Neural cell (in vitro differentiated cells): ENCODE measurements around the gene FMNL1. TPM values are rescaled to one million over a fixed set of nuclear protein-coding genes. Genes with fewer than 3 reads are reported as not detected.

ENCODE experiments used
- H2AFZ ChIP-seq: fragments of 200-600, 300-800 bp; sonication (generic), shearing (Covaris generic); 2 replicates; pipeline ENCODE4 v1.6.0; 2014; ENCODE audit warnings: low read depth, mild to moderate bottlenecking, antibody characterized with exemption, low read length, moderate library complexity
- H3F3A ChIP-seq: fragments of 200-600 bp; shearing (Covaris generic); 2 replicates; pipeline ENCODE4 v1.6.1; 2016; ENCODE audit warnings: mild to moderate bottlenecking, moderate library complexity, mixed read lengths, antibody characterized with exemption, low read length; ENCODE audit not compliant: insufficient read depth, poor library complexity, severe bottlenecking
- H3K27ac ChIP-seq: fragments of 200-600, 300-800 bp; sonication (generic), shearing (Covaris generic); 2 replicates; pipeline ENCODE4 v1.5.1; 2014; ENCODE audit warnings: mild to moderate bottlenecking, low read length, moderate library complexity
- H3K27me3 ChIP-seq: fragments of 300-800, 200-600 bp; sonication (generic), shearing (Covaris generic); 2 replicates; pipeline ENCODE4 v1.6.0; 2014; ENCODE audit warnings: mild to moderate bottlenecking, low read depth, low read length, moderate library complexity; ENCODE audit not compliant: insufficient read depth
- H3K36me3 ChIP-seq: fragments of 300-800, 200-600 bp; sonication (generic), shearing (Covaris generic); 2 replicates; pipeline ENCODE4 v1.5.1; 2014; ENCODE audit warnings: mild to moderate bottlenecking, antibody characterized with exemption, low read length, moderate library complexity; ENCODE audit not compliant: insufficient read depth
- H3K4me2 ChIP-seq: fragments of 300-800, 200-600 bp; sonication (generic), shearing (Covaris generic); 2 replicates; pipeline ENCODE4 v1.6.0; 2014; ENCODE audit warnings: mild to moderate bottlenecking, low read length
- H3K4me3 ChIP-seq: fragments of 300-800, 200-600 bp; sonication (generic), shearing (Covaris generic); 2 replicates; pipeline ENCODE4 v1.5.1; 2014; ENCODE audit warnings: mild to moderate bottlenecking, low read length, moderate library complexity
- H3K79me2 ChIP-seq: fragments of 200-600 bp; shearing (Covaris generic); replicated peaks from 2 replicates; pipeline ENCODE4 v1.6.0; 2014; ENCODE audit warnings: mild to moderate bottlenecking, low read length, moderate library complexity; ENCODE audit not compliant: insufficient read depth
- H3K9ac ChIP-seq: fragments of 300-800, 200-600 bp; sonication (generic), shearing (Covaris generic); 2 replicates; pipeline ENCODE4 v1.6.1; 2016; ENCODE audit warnings: mild to moderate bottlenecking, low read length, mixed read lengths
- H3K9me2 ChIP-seq: fragments of 200-600 bp; shearing (Covaris generic); 2 replicates; pipeline ENCODE4 v1.6.1; 2016; ENCODE audit warnings: mild to moderate bottlenecking, low read length, mixed read lengths; ENCODE audit not compliant: insufficient read depth
- H3K9me3 ChIP-seq: fragments of 200-600, 300-800 bp; sonication (generic), shearing (Covaris generic); 2 replicates; pipeline ENCODE4 v1.6.1; 2016; ENCODE audit warnings: mild to moderate bottlenecking, mixed run types, low read length, moderate library complexity, mixed read lengths
- H4K20me1 ChIP-seq: fragments of 200-600 bp; shearing (Covaris generic); 2 replicates; pipeline ENCODE4 v1.6.1; 2016; ENCODE audit warnings: mild to moderate bottlenecking, mixed run types; ENCODE audit not compliant: insufficient read depth
- EP300 ChIP-seq: fragments of 450-650 bp; conservative IDR thresholded peaks from 2 replicates; pipeline ENCODE4 v1.6.1; 2014; ENCODE audit warnings: antibody characterized with exemption, mild to moderate bottlenecking, moderate library complexity; ENCODE audit not compliant: poor library complexity, severe bottlenecking
- EZH2 ChIP-seq: fragments of 200-600, 300-800 bp; shearing (Covaris generic), sonication (generic); IDR thresholded peaks from 2 replicates; pipeline ENCODE4 v1.6.1; 2014; ENCODE audit warnings: antibody characterized with exemption, low read length, borderline replicate concordance, mild to moderate bottlenecking; ENCODE audit not compliant: insufficient read depth, poor library complexity, severe bottlenecking
- MXI1 ChIP-seq: fragments of 450-650 bp; conservative IDR thresholded peaks from 2 replicates; pipeline ENCODE4 v1.6.1; 2014; ENCODE audit warnings: antibody characterized with exemption, mild to moderate bottlenecking; ENCODE audit not compliant: poor library complexity, severe bottlenecking
- POLR2AphosphoS5 ChIP-seq: IDR thresholded peaks from 2 replicates; pipeline ENCODE4 v1.6.1; 2012
- RAD21 ChIP-seq: fragments of 450-650 bp; conservative IDR thresholded peaks from 2 replicates; pipeline ENCODE4 v1.6.1; 2014; ENCODE audit warnings: antibody characterized with exemption, mild to moderate bottlenecking, moderate library complexity
- SMC3 ChIP-seq: fragments of 450-650 bp; conservative IDR thresholded peaks from 2 replicates; pipeline ENCODE4 v1.6.1; 2014; ENCODE audit warnings: antibody characterized with exemption, mild to moderate bottlenecking, moderate library complexity; ENCODE audit not compliant: poor library complexity
- TAF1 ChIP-seq: IDR thresholded peaks from 2 replicates; pipeline ENCODE4 v1.6.1; 2012; ENCODE audit warnings: low read depth
- polyA plus RNA-seq: library from polyadenylated mRNA; depleted of rRNA; stranded (reverse); fragments of >200 nt; gene quantifications from 2 replicates; pipeline ENCODE4 v1.2.3, GENCODE V29; 2014
- TF ChIP-seq, protein P1 (sequence below): fragments of 450-650 bp; IDR thresholded peaks from 2 replicates; pipeline ENCODE4 v1.5.1; 2014; ENCODE audit warnings: antibody characterized with exemption, mild to moderate bottlenecking, moderate library complexity; ENCODE audit not compliant: poor library complexity, severe bottlenecking
- TF ChIP-seq, protein P2 (sequence below): IDR thresholded peaks from 2 replicates; pipeline ENCODE4 v1.6.1; 2012; ENCODE audit warnings: borderline replicate concordance

The FMNL1 gene
- polyA plus RNA-seq, 1 donor from 2014 or later = 5.6 TPM

DNA sequence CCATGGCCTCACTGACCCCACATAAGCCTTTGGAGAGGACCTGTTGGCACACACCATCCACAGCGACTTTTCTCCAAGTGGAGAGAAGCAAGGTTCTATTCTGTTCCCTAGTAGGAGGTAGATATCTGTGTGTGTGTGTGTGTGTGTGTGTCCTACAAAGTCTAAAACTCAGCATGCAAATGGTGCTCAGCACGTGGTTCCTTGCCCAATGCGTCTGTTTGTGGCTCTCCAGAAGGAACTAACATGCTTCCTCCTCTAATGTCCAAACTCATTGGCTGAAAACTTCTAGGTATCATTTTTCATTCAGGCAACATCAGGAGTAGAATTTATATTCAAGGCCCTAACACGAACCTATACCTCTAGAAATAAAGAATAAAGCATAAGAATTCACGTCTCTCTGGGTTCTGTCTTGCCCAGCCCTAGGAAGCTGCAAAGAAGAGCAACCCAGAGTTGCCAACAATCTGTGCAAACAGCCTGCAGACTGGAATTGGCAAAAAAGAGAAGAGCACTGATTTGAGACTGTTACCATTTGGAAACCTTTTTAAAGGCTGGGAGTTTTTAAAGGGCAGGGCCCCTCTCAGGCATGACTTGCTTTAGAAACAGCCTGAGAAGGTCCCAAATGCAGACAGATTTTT, 69.6 kb downstream of the FMNL1 start:
- no peaks in the 10 kb centered on the region for H3K36me3 ChIP-seq
- no peaks in the 10 kb centered on the region for H3F3A ChIP-seq
- no peaks in the 10 kb centered on the region for H4K20me1 ChIP-seq

DNA sequence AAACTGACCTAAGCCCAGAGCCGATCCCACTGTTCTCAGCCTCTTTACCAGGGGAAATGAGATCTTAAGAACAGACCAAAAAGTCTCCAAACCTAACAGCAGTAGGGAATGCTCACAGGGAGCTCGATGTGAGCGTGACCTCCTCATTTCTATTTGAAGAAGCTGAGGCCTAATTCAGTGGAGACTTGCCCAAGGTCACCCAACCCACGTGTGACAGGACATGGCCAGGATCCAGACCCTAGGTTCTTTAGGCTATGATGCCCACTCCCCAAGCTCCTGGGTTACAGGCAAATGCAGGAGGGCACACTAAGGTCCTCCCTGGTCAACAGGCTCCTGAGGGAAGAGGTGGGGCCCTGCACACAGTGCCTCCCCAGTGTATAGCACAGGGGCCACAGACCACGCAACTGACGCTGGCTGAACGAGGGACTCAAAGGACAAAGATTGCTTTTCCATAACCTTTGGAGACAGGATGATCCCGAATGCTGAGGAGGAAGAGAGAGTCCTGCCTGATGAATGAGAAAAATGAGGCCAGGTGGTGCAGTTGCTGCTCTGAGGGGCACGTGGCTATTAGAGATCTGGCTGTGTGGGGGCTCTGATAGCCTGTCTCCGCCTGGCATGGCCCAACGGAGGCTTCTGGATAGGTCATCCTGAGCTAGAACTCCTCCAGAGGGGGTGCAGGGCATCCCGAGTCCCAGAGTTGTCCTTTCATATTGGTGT, 71.2 kb downstream of the FMNL1 start:
- no peak overlapping the region for H3K4me3 ChIP-seq
- H3K4me2 ChIP-seq = no peak overlapping the region
- no peaks in the 10 kb centered on the region for H3K9me2 ChIP-seq
- H3K79me2 ChIP-seq = no peaks in the 10 kb centered on the region
- no peak overlapping the region for H2AFZ ChIP-seq
- no peak overlapping the region for H3K27ac ChIP-seq
- no peaks in the 10 kb centered on the region for H3F3A ChIP-seq
- TF ChIP-seq SMC3 = no peak
- H3K36me3 ChIP-seq = no peaks in the 10 kb centered on the region
- H3K9ac ChIP-seq = no peak overlapping the region
- H4K20me1 ChIP-seq = no peaks in the 10 kb centered on the region
- no peaks in the 10 kb centered on the region for H3K27me3 ChIP-seq
- H3K9me3 ChIP-seq = no peaks in the 10 kb centered on the region

More for the DNA sequence above, 69.6 kb downstream of the FMNL1 start:
- Histone ChIP-seq H3K9ac (no peak overlapping the region), H3K79me2 (no peaks in the 10 kb centered on the region), H3K9me3 (no peaks in the 10 kb centered on the region), H3K9me2 (no peaks in the 10 kb centered on the region), H3K27ac (no peak overlapping the region), H3K4me2 (no peak overlapping the region), H2AFZ (no peak overlapping the region), H3K27me3 (no peaks in the 10 kb centered on the region), H3K4me3 (no peak overlapping the region)
- TF ChIP-seq POLR2AphosphoS5 (no peak), TAF1 (no peak), EZH2 (no peak), RAD21 (no peak), EP300 (no peak), SMC3 (no peak), MXI1 (no peak)
- TF ChIP-seq, protein P1, sequence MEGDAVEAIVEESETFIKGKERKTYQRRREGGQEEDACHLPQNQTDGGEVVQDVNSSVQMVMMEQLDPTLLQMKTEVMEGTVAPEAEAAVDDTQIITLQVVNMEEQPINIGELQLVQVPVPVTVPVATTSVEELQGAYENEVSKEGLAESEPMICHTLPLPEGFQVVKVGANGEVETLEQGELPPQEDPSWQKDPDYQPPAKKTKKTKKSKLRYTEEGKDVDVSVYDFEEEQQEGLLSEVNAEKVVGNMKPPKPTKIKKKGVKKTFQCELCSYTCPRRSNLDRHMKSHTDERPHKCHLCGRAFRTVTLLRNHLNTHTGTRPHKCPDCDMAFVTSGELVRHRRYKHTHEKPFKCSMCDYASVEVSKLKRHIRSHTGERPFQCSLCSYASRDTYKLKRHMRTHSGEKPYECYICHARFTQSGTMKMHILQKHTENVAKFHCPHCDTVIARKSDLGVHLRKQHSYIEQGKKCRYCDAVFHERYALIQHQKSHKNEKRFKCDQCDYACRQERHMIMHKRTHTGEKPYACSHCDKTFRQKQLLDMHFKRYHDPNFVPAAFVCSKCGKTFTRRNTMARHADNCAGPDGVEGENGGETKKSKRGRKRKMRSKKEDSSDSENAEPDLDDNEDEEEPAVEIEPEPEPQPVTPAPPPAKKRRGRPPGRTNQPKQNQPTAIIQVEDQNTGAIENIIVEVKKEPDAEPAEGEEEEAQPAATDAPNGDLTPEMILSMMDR = no peak
- TF ChIP-seq, protein P2, sequence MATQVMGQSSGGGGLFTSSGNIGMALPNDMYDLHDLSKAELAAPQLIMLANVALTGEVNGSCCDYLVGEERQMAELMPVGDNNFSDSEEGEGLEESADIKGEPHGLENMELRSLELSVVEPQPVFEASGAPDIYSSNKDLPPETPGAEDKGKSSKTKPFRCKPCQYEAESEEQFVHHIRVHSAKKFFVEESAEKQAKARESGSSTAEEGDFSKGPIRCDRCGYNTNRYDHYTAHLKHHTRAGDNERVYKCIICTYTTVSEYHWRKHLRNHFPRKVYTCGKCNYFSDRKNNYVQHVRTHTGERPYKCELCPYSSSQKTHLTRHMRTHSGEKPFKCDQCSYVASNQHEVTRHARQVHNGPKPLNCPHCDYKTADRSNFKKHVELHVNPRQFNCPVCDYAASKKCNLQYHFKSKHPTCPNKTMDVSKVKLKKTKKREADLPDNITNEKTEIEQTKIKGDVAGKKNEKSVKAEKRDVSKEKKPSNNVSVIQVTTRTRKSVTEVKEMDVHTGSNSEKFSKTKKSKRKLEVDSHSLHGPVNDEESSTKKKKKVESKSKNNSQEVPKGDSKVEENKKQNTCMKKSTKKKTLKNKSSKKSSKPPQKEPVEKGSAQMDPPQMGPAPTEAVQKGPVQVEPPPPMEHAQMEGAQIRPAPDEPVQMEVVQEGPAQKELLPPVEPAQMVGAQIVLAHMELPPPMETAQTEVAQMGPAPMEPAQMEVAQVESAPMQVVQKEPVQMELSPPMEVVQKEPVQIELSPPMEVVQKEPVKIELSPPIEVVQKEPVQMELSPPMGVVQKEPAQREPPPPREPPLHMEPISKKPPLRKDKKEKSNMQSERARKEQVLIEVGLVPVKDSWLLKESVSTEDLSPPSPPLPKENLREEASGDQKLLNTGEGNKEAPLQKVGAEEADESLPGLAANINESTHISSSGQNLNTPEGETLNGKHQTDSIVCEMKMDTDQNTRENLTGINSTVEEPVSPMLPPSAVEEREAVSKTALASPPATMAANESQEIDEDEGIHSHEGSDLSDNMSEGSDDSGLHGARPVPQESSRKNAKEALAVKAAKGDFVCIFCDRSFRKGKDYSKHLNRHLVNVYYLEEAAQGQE = no peak
